HG03095 (cell line): ENCODE results near the gene HSPBP1.

Source experiments
- ATAC-seq: cut with Tn5 transposase; IDR thresholded peaks from one replicate; pipeline ENCODE4 v1.9.1; 2021; ENCODE audit warnings: moderate library complexity; ENCODE audit not compliant: unreplicated experiment

The HSPBP1 gene

GRCh38 chr19:55223291-55224037 is 56.4 kb downstream of the HSPBP1 start:
- ATAC-seq, result no peak

GRCh38 chr19:55220525-55220924 is 59.4 kb downstream of the HSPBP1 start:
- no peak for ATAC-seq

DNA sequence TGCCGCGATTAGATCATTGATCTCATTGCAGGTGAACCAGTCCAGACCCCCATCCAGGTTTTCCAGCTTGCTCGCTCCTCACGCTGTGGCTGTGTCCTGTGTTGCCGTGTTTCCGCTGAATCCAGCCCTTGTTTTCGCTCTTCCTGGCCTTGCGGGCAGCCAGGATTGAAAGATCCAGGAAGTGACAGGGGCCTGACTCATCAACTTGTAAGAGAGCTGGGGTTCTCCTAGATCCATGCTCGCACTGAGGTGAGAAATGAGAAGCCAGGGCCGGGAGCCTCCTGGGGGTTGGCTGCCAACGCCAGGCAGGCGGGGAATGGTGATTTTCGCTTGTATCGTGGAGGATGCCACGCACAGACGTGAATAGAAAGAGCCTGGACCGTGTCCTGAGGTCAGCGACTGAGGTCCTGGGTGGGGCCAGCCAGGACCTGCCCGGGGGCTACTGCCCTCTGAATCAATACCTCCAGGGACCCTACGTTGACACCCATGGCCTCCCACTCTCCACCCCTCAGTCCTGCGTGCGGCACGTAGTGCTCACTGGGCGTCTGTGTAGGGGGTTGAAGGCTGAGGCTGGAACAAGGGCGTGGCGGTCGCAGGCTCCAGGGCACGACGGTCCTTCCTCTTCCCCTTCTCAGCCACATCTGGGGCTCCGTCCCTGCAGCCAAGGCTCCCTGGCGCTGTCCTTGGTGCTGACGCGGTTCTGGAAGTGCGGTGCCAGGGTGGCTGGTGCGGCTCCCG is 63.3 kb downstream of the HSPBP1 start:
- no peak for ATAC-seq

- no peak for ATAC-seq
Measured at GRCh38 chr19:55213547-55213946, 66.4 kb downstream of the HSPBP1 start.

- no peak for ATAC-seq
Measured at GRCh38 chr19:55212447-55212846, 67.5 kb downstream of the HSPBP1 start.
